HepG2 (cell line): Measurements from ENCODE around the gene C16orf87. TPM values are rescaled to one million over a fixed set of nuclear protein-coding genes. Genes with fewer than 3 reads are reported as not detected.

Experiments used
- ATF7 ChIP-seq, 2 experiments: fragments of 450-650 bp in 1 of 2; sonication (generic) in 1 of 2; formaldehyde crosslinking in 1 of 2; IDR thresholded peaks; 2 replicates each; pipeline versions ENCODE4 v1.4.0 to v1.6.1; 2016 to 2020; ENCODE audit warnings: antibody characterized with exemption in 1 of 2, mild to moderate bottlenecking in 1 of 2, missing genetic modification reagents in 1 of 2
- DRAP1 ChIP-seq: IDR thresholded peaks from 2 replicates; pipeline ENCODE4 v1.6.1; 2016; ENCODE audit warnings: missing genetic modification reagents, missing compliant biosample characterization
- EED ChIP-seq: sonication (generic); formaldehyde crosslinking; IDR thresholded peaks from 2 replicates; pipeline ENCODE4 v1.5.0; 2020; ENCODE audit warnings: mild to moderate bottlenecking, missing genetic modification reagents
- ELF3 ChIP-seq: IDR thresholded peaks from 2 replicates; pipeline ENCODE4 v1.6.1; 2016; ENCODE audit warnings: missing genetic modification reagents, missing compliant biosample characterization
- FOXJ3 ChIP-seq: sonication (generic); formaldehyde crosslinking; IDR thresholded peaks from 2 replicates; pipeline ENCODE4 v1.4.0; 2020; ENCODE audit warnings: missing genetic modification reagents, mild to moderate bottlenecking, borderline replicate concordance
- HDAC6 ChIP-seq: fragments of 200-600 bp; sonication (generic); IDR thresholded peaks from 2 replicates; pipeline ENCODE4 v1.7.0; 2017; ENCODE audit warnings: mild to moderate bottlenecking, antibody characterized with exemption, low read length, low read depth
- HNRNPK ChIP-seq: fragments of 200-400 bp; formaldehyde crosslinking; IDR thresholded peaks from 2 replicates; pipeline ENCODE4 v1.6.1; 2018; ENCODE audit warnings: low read length, low read depth, moderate library complexity, mild to moderate bottlenecking; ENCODE audit not compliant: poor library complexity, severe bottlenecking
- IKZF1 ChIP-seq: fragments of 450-650 bp; IDR thresholded peaks from 2 replicates; pipeline ENCODE4 v1.7.1; 2016
- KLF16 ChIP-seq, 2 experiments: sonication (generic) in 1 of 2; formaldehyde crosslinking in 1 of 2; IDR thresholded peaks; 2 replicates each; pipeline versions ENCODE4 v1.6.1 to v1.8.0; 2016 to 2023; ENCODE audit warnings: missing genetic modification reagents in 2 of 2, missing compliant biosample characterization in 1 of 2
- NKX3-1 ChIP-seq: sonication (generic); formaldehyde crosslinking; IDR thresholded peaks from 2 replicates; pipeline ENCODE4 v1.5.0; 2020; ENCODE audit warnings: missing genetic modification reagents
- NR2F1 ChIP-seq, 2 experiments: fragments of 450-650 bp in 1 of 2; formaldehyde crosslinking in 1 of 2; IDR thresholded peaks; 2 replicates each; pipeline versions ENCODE4 v1.5.0 to v1.6.1; 2016 to 2020; ENCODE audit warnings: mild to moderate bottlenecking in 1 of 2, missing compliant biosample characterization in 1 of 2, missing genetic modification reagents in 1 of 2, moderate library complexity in 1 of 2
- PATZ1 ChIP-seq: sonication (generic); formaldehyde crosslinking; IDR thresholded peaks from 2 replicates; pipeline ENCODE4 v1.4.0; 2020; ENCODE audit warnings: missing genetic modification reagents
- PHF5A ChIP-seq: IDR thresholded peaks from one replicate; pipeline ENCODE4 v1.6.1; 2018; ENCODE audit warnings: low read depth, missing genetic modification reagents; ENCODE audit not compliant: unreplicated experiment
- SMAD3 ChIP-seq: sonication (generic); formaldehyde crosslinking; IDR thresholded peaks from 2 replicates; pipeline ENCODE4 v1.4.0; 2020; ENCODE audit warnings: missing genetic modification reagents
- U2AF1 ChIP-seq: fragments of 200-400 bp; formaldehyde crosslinking; optimal IDR thresholded peaks from 2 replicates; pipeline ENCODE3; 2017; ENCODE audit warnings: mild to moderate bottlenecking, low read depth, low read length
- WIZ ChIP-seq: sonication (generic); formaldehyde crosslinking; IDR thresholded peaks from 2 replicates; pipeline ENCODE4 v1.5.1; 2020; ENCODE audit warnings: mild to moderate bottlenecking, missing genetic modification reagents
- ZGPAT ChIP-seq: IDR thresholded peaks from 2 replicates; pipeline ENCODE4 v1.6.1; 2016; ENCODE audit warnings: mild to moderate bottlenecking
- ZNF136 ChIP-seq: sonication (generic); formaldehyde crosslinking; IDR thresholded peaks from 2 replicates; pipeline ENCODE4 v1.8.1; 2022; ENCODE audit warnings: low read depth, mild to moderate bottlenecking, moderate library complexity, missing genetic modification reagents
- ZNF253 ChIP-seq: sonication (generic); formaldehyde crosslinking; IDR thresholded peaks from 2 replicates; pipeline ENCODE4 v1.8.0; 2022; ENCODE audit warnings: mild to moderate bottlenecking, missing genetic modification reagents, borderline replicate concordance
- ZNF430 ChIP-seq: sonication (generic); formaldehyde crosslinking; IDR thresholded peaks from 2 replicates; pipeline ENCODE4 v1.9.0; 2021; ENCODE audit warnings: mild to moderate bottlenecking, missing genetic modification reagents
- ZNF446 ChIP-seq: sonication (generic); formaldehyde crosslinking; IDR thresholded peaks from 2 replicates; pipeline ENCODE4 v1.5.0; 2020; ENCODE audit warnings: mild to moderate bottlenecking, missing genetic modification reagents
- ZNF512 ChIP-seq: sonication (generic); formaldehyde crosslinking; IDR thresholded peaks from 2 replicates; pipeline ENCODE4 v1.4.0; 2020; ENCODE audit warnings: mild to moderate bottlenecking, missing genetic modification reagents
- ZNF530 ChIP-seq: sonication (generic); formaldehyde crosslinking; IDR thresholded peaks from 2 replicates; pipeline ENCODE4 v1.5.0; 2020; ENCODE audit warnings: low read depth, mild to moderate bottlenecking, missing genetic modification reagents
- ZNF790 ChIP-seq: sonication (generic); formaldehyde crosslinking; IDR thresholded peaks from 2 replicates; pipeline ENCODE4 v1.8.0; 2022; ENCODE audit warnings: missing genetic modification reagents, mild to moderate bottlenecking, borderline replicate concordance
- ZSCAN9 ChIP-seq: IDR thresholded peaks from 2 replicates; pipeline ENCODE4 v1.6.1; 2016; ENCODE audit warnings: borderline replicate concordance
- polyA plus RNA-seq, 8 experiments: library from polyadenylated mRNA; depleted of rRNA in 3 of 8; stranded (reverse) in 7 of 8; unstranded in 1 of 8; fragments of >200 nt; fragmentation: Illumina TruSeq in 4 of 8; extraction: Trizol in 4 of 8; gene quantifications; 2 replicates each; pipeline versions ENCODE4 v1.2.1 to v1.2.3, GENCODE V29; 2011 to 2016; ENCODE audit warnings: low read depth in 4 of 8, missing spikeins in 1 of 8, mixed read lengths in 1 of 8; ENCODE audit not compliant: insufficient read depth in 1 of 8
- total RNA-seq, 5 experiments: library from RNA; depleted of rRNA; stranded (reverse); fragments of >200 nt; fragmentation: Illumina TruSeq; extraction: Trizol; gene quantifications; 2 replicates each; pipeline ENCODE4 v1.2.3, GENCODE V29; 2016; ENCODE audit warnings: low read depth in 1 of 5

The C16orf87 gene
- total and polyA plus RNA-seq, 2 of the 13 experiments (the other 11 are each of a cell fraction or from before 2014, with no cell fraction given), result 8.6 to 19.5 TPM

GRCh38 chr16:46853713-46854443, 22.9 kb upstream of the C16orf87 start (continued):
- TF ChIP-seq PATZ1 (no peak), U2AF1 (no peak), ZNF430 (CRISPR knock-in tag) (no peak), ATF7 (IDR thresholded peaks at IDR 0.05) (no peak), ATF7 (CRISPR knock-in tag; IDR thresholded peaks at IDR 0.05) (no peak), WIZ (no peak), SMAD3 (CRISPR knock-in tag) (peak; percentile 72; the same call in 1 of the 2 replicates), DRAP1 (0 out of 2 replicates have a peak, but pooled peaks have one; percentile 15), ZNF512 (CRISPR knock-in tag) (no peak), ZNF790 (CRISPR knock-in tag) (no peak), EED (no peak), ZNF530 (CRISPR knock-in tag) (no peak), HDAC6 (no peak), ZNF253 (CRISPR knock-in tag) (no peak), ZNF446 (CRISPR knock-in tag) (no peak), IKZF1 (no peak), HNRNPK (no peak), NKX3-1 (no peak), ZSCAN9 (CRISPR knock-in tag) (peak; percentile 51; the same call in 1 of the 2 replicates), NR2F1 (CRISPR knock-in tag; IDR thresholded peaks at IDR 0.05) (no peak), ELF3 (CRISPR knock-in tag) (peak; percentile 81; the same call in 1 of the 2 replicates), KLF16 (CRISPR knock-in tag; IDR thresholded peaks at IDR 0.05) (peak in 1 of 2 experiments; percentile 81; a peak in 2 of 4 replicates), PHF5A (CRISPR knock-in tag) (no peak), FOXJ3 (no peak), ZGPAT (CRISPR knock-in tag) (peak; percentile 64; the same call in 1 of the 2 replicates), ZNF136 (0 out of 2 replicates have a peak, but pooled peaks have one; percentile 72)
